H1 (cell line): Measurements from ENCODE around the gene TXNDC16. TPM values are rescaled to one million over a fixed set of nuclear protein-coding genes. Genes with fewer than 3 reads are reported as not detected.
A peak's percentile ranks its signal among the peaks of the same experiment; 100 is the strongest.

Source experiments
- CTCF ChIA-PET: fragments of 300-600 bp; sonication (Branson Sonifier 250); formaldehyde crosslinking; loops from one replicate; lab custom pipeline; 2021; ENCODE audit not compliant: partially characterized antibody; lab: Charles Lee
- POLR2A ChIA-PET: fragments of 300-600 bp; sonication (Branson Sonifier 250); formaldehyde crosslinking; loops from one replicate; lab custom pipeline; 2021; ENCODE audit warnings: inconsistent platforms; ENCODE audit not compliant: partially characterized antibody; lab: Charles Lee
- DNase-seq, 2 experiments: peaks; one replicate each; pipeline versions ENCODE4 v3.0.0 to v3.0.0-alpha.2; 2010 to 2022; ENCODE audit warnings: low spot score in 2 of 2, low read depth in 1 of 2, mixed read lengths in 1 of 2
- FAIRE-seq: peaks from 2 replicates; lab custom pipeline; 2011; peaks lifted over from hg19 to GRCh38; lab: Jason Lieb, UNC
- H2AFZ ChIP-seq: 2 replicates; pipeline ENCODE4 v1.8.1; 2012; ENCODE audit warnings: low read length, inconsistent platforms
- H2AK5ac ChIP-seq: 2 replicates; pipeline ENCODE4 v1.6.1; 2013; ENCODE audit warnings: low read depth, low read length
- H2BK120ac ChIP-seq: replicated peaks from 2 replicates; pipeline ENCODE3; 2013; ENCODE audit warnings: low read depth, low read length, inconsistent platforms
- H2BK12ac ChIP-seq: 2 replicates; pipeline ENCODE4 v1.6.1; 2013; ENCODE audit warnings: low read depth, low read length
- H2BK15ac ChIP-seq: 2 replicates; pipeline ENCODE4 v1.6.1; 2013; ENCODE audit warnings: low read length
- H2BK20ac ChIP-seq: 2 replicates; pipeline ENCODE4 v1.6.1; 2013; ENCODE audit warnings: low read length
- H2BK5ac ChIP-seq: 2 replicates; pipeline ENCODE4 v1.6.1; 2013; ENCODE audit warnings: low read depth, low read length
- H3K14ac ChIP-seq: 2 replicates; pipeline ENCODE4 v1.6.1; 2013; ENCODE audit warnings: inconsistent platforms; ENCODE audit not compliant: insufficient read length
- H3K18ac ChIP-seq: 2 replicates; pipeline ENCODE4 v1.6.1; 2013; ENCODE audit warnings: low read length; ENCODE audit errors: extremely low read depth
- H3K23ac ChIP-seq: 2 replicates; pipeline ENCODE4 v1.6.1; 2013; ENCODE audit warnings: inconsistent platforms; ENCODE audit not compliant: insufficient read length
- H3K23me2 ChIP-seq: 2 replicates; pipeline ENCODE4 v1.6.1; 2013; ENCODE audit warnings: low read depth, low read length
- H3K27ac ChIP-seq: 2 replicates; pipeline ENCODE4 v1.6.1; 2011; ENCODE audit warnings: low read depth, low read length, inconsistent platforms
- H3K27me3 ChIP-seq, 4 experiments: replicated peaks in 1 of 4; 1 replicate in 1 of 4; 2 replicates in 3 of 4; pipeline versions ENCODE4 v1.6.1 to v1.8.1; 2011 to 2013; ENCODE audit warnings: low read length in 3 of 4, mild to moderate bottlenecking in 3 of 4, inconsistent platforms in 2 of 4, mixed read lengths in 2 of 4, moderate library complexity in 1 of 4; ENCODE audit not compliant: control insufficient read depth in 3 of 4, insufficient read depth in 3 of 4; ENCODE audit errors: extremely low read depth in 1 of 4
- H3K36me3 ChIP-seq, 4 experiments: 2 replicates each; pipeline versions ENCODE4 v1.6.1 to v1.8.1; 2011 to 2013; ENCODE audit warnings: mild to moderate bottlenecking in 4 of 4, low read length in 3 of 4, moderate library complexity in 2 of 4, control low read depth in 1 of 4, inconsistent platforms in 1 of 4; ENCODE audit not compliant: insufficient read depth in 4 of 4, control insufficient read depth in 2 of 4
- H3K4ac ChIP-seq: replicated peaks from 2 replicates; pipeline ENCODE3; 2013; ENCODE audit warnings: low read length, low read depth, mixed read lengths, inconsistent platforms; ENCODE audit not compliant: insufficient read length
- H3K4me1 ChIP-seq, 4 experiments: replicated peaks in 1 of 4; 1 replicate in 1 of 4; 2 replicates in 3 of 4; pipeline versions ENCODE4 v1.6.1 to v1.8.1; 2011 to 2013; ENCODE audit warnings: low read length in 3 of 4, inconsistent platforms in 2 of 4, mixed read lengths in 1 of 4; ENCODE audit not compliant: insufficient read depth in 4 of 4, control insufficient read depth in 3 of 4
- H3K4me2 ChIP-seq, 2 experiments: 2 replicates each; pipeline versions ENCODE4 v1.6.1 to v1.8.1; 2011 to 2013; ENCODE audit warnings: low read depth in 2 of 2, low read length in 2 of 2, control low read depth in 1 of 2, inconsistent platforms in 1 of 2, mild to moderate bottlenecking in 1 of 2; ENCODE audit not compliant: insufficient read depth in 1 of 2
- H3K4me3 ChIP-seq, 4 experiments: fragments of 200-600, 300-600 bp in 1 of 4; sonication (generic), shearing (Covaris generic), sonication (Bioruptor Twin) in 1 of 4; 2 replicates each; pipeline versions ENCODE4 v1.5.1 to v1.8.1; 2011 to 2016; ENCODE audit warnings: low read length in 4 of 4, low read depth in 3 of 4, control low read depth in 2 of 4, inconsistent platforms in 2 of 4, mild to moderate bottlenecking in 2 of 4, mixed read lengths in 1 of 4, moderate library complexity in 1 of 4; ENCODE audit not compliant: insufficient read depth in 2 of 4; ENCODE audit errors: extremely low read depth in 1 of 4
- H3K56ac ChIP-seq: replicated peaks from 2 replicates; pipeline ENCODE3; 2013; ENCODE audit warnings: low read depth, mild to moderate bottlenecking, mixed read lengths, low read length, inconsistent platforms; ENCODE audit not compliant: insufficient read length
- H3K79me1 ChIP-seq: 2 replicates; pipeline ENCODE4 v1.6.1; 2013; ENCODE audit warnings: low read depth, low read length, control low read depth
- H3K79me2 ChIP-seq, 2 experiments: 2 replicates each; pipeline versions ENCODE4 v1.6.1 to v1.8.1; 2012 to 2013; ENCODE audit warnings: low read length in 2 of 2, mild to moderate bottlenecking in 2 of 2, inconsistent platforms in 1 of 2; ENCODE audit not compliant: insufficient read depth in 2 of 2, control insufficient read depth in 1 of 2
- H3K9ac ChIP-seq, 4 experiments: replicated peaks in 1 of 4; 1 replicate in 1 of 4; 2 replicates in 3 of 4; pipeline versions ENCODE4 v1.6.1 to v1.8.1; 2011 to 2013; ENCODE audit warnings: low read depth in 3 of 4, low read length in 3 of 4, control low read depth in 2 of 4, mild to moderate bottlenecking in 2 of 4, moderate library complexity in 2 of 4, inconsistent platforms in 1 of 4; ENCODE audit errors: extremely low read depth in 1 of 4
- H3K9me3 ChIP-seq, 2 experiments: 2 replicates each; pipeline versions ENCODE4 v1.6.1 to v1.8.1; 2012 to 2013; ENCODE audit warnings: mild to moderate bottlenecking in 2 of 2, moderate library complexity in 2 of 2, control low read depth in 1 of 2, inconsistent platforms in 1 of 2, low read depth in 1 of 2, low read length in 1 of 2, mixed read lengths in 1 of 2; ENCODE audit not compliant: insufficient read depth in 2 of 2
- H4K20me1 ChIP-seq, 2 experiments: replicated peaks in 1 of 2; 2 replicates each; pipeline versions ENCODE3 to v1.8.1; 2011 to 2013; ENCODE audit warnings: inconsistent platforms in 2 of 2, low read length in 2 of 2, mild to moderate bottlenecking in 1 of 2; ENCODE audit not compliant: insufficient read depth in 2 of 2, control insufficient read depth in 1 of 2
- H4K5ac ChIP-seq: 2 replicates; pipeline ENCODE4 v1.6.1; 2013; ENCODE audit warnings: low read length, low read depth, mixed read lengths, inconsistent platforms; ENCODE audit not compliant: insufficient read length
- H4K8ac ChIP-seq: 2 replicates; pipeline ENCODE4 v1.8.0; 2013; ENCODE audit warnings: mild to moderate bottlenecking, moderate library complexity, low read length, inconsistent platforms; ENCODE audit not compliant: insufficient read depth; ENCODE audit errors: extremely low read depth
- H4K91ac ChIP-seq: replicated peaks from 2 replicates; pipeline ENCODE3; 2013; ENCODE audit warnings: low read length, mixed read lengths, inconsistent platforms; ENCODE audit not compliant: insufficient read length
- ATF3 ChIP-seq: IDR thresholded peaks from 2 replicates; pipeline ENCODE4 v1.6.1; 2011; ENCODE audit warnings: low read depth, mild to moderate bottlenecking, low read length; ENCODE audit not compliant: insufficient read depth
- CHD1 ChIP-seq: IDR thresholded peaks from 2 replicates; pipeline ENCODE4 v1.6.1; 2012; ENCODE audit warnings: low read depth, low read length, improper control_type of control experiment
- CREB1 ChIP-seq: IDR thresholded peaks from 2 replicates; pipeline ENCODE4 v1.6.1; 2012; ENCODE audit warnings: inconsistent platforms
- MAX ChIP-seq: IDR thresholded peaks from 2 replicates; pipeline ENCODE4 v1.6.1; 2012; ENCODE audit warnings: inconsistent platforms
- PHF8 ChIP-seq: fragments of 200-600 bp; sonication (generic); conservative IDR thresholded peaks from 2 replicates; pipeline ENCODE4 v1.7.1; 2012; ENCODE audit warnings: low read depth, mild to moderate bottlenecking, inconsistent platforms, low read length, moderate library complexity
- RBBP5 ChIP-seq: IDR thresholded peaks from 2 replicates; pipeline ENCODE4 v1.7.1; 2012; ENCODE audit warnings: low read depth, mild to moderate bottlenecking, inconsistent platforms, low read length, moderate library complexity, borderline replicate concordance
- SIN3A ChIP-seq, 2 experiments: IDR thresholded peaks in 1 of 2; conservative IDR thresholded peaks in 1 of 2; 2 replicates each; pipeline ENCODE4 v1.6.1; 2011 to 2012; ENCODE audit warnings: low read length in 2 of 2, improper control_type of control experiment in 1 of 2, low read depth in 1 of 2, mild to moderate bottlenecking in 1 of 2
- SP2 ChIP-seq: IDR thresholded peaks from 2 replicates; pipeline ENCODE4 v1.6.1; 2012; ENCODE audit warnings: mild to moderate bottlenecking, low read length, inconsistent platforms
- SP4 ChIP-seq: IDR thresholded peaks from 2 replicates; pipeline ENCODE4 v1.6.1; 2012; ENCODE audit warnings: low read length, inconsistent platforms
- TBP ChIP-seq: IDR thresholded peaks from 2 replicates; pipeline ENCODE4 v1.6.1; 2011; ENCODE audit warnings: low read depth, low read length, improper control_type of control experiment
- WGBS, 2 experiments: shearing (Covaris generic) in 1 of 2; methylation state at CpG; one replicate each; pipeline versions ENCODE4 v1.1.6 to v1.1.7; 2013 to 2015; ENCODE audit warnings: low lambda C conversion rate in 2 of 2, mixed read lengths in 2 of 2, inconsistent platforms in 1 of 2, low coverage in 1 of 2, missing lambda C conversion rate in 1 of 2; ENCODE audit not compliant: insufficient replicate concordance in 2 of 2, insufficient coverage in 1 of 2, insufficient read length in 1 of 2; ENCODE audit errors: extremely low coverage in 1 of 2, missing lambda C conversion rate in 1 of 2; 5-methylcytosine and 5-hydroxymethylcytosine counted together
- polyA plus RNA-seq, 7 experiments: library from polyadenylated mRNA; depleted of rRNA in 3 of 7; stranded (reverse) in 5 of 7; unstranded in 2 of 7; fragments of >200 nt in 5 of 7; fragments of 200-250 nt in 2 of 7; gene quantifications; 1 replicate in 5 of 7; 2 replicates in 1 of 7; 4 replicates in 1 of 7; pipeline versions ENCODE4 v1.2.1 to v1.2.3, GENCODE V29; 2011 to 2013; ENCODE audit warnings: missing spikeins in 2 of 7, mixed read lengths in 2 of 7
- total RNA-seq: library from RNA; stranded (reverse); fragmentation: NEBNext Ultra II Directional; extraction: Animal tissue kit (Norgen Biotek cat#: 25700); gene quantifications from 2 replicates; pipeline ENCODE4 v1.2.1, GENCODE V29; 2021

The TXNDC16 gene
- total and polyA plus RNA-seq, 2 of the 8 experiments (the other 6 are each of a cell fraction or from before 2014, with no cell fraction given): 6.7 to 14.3 TPM

- Histone ChIP-seq H3K9me3 (no peaks in the 10 kb centered on the region), H4K5ac (no peak overlapping the region), H3K14ac (no peak overlapping the region), H3K79me2 (peaks cover 0 to 27% of the 10 kb centered on the region in 2 experiments; a peak in 2 of 4 replicates), H3K23ac (no peak overlapping the region), H3K4me2 (peak overlapping the region; percentile 95 to 100), H3K18ac (peak overlapping the region; percentile 6; the same call in 1 of the 2 replicates), H3K4me1 (peaks cover 0 to 3% (median 2%) of the 10 kb centered on the region in 4 experiments; a peak in 4 of 7 replicates), H3K27me3 (no peaks in the 10 kb centered on the region; a peak in 1 of 7 replicates), H3K79me1 (peaks cover 2% of the 10 kb centered on the region), H2BK15ac (0 out of 2 replicates have a peak overlapping the region, but pooled peaks have one; percentile 5), H3K4me3 (peak overlapping the region; percentile 79 to 83 (median 81)), H2BK5ac (no peak overlapping the region), H2BK120ac (no peak overlapping the region), H4K20me1 (peaks cover 0 to 3% of the 10 kb centered on the region in 2 experiments), H3K36me3 (no peaks in the 10 kb centered on the region), H4K8ac (peak overlapping the region; percentile 84; the same call in 1 of the 2 replicates), H2BK12ac (no peak overlapping the region), H3K56ac (no peak overlapping the region), H3K4ac (no peak overlapping the region), H3K27ac (no peak overlapping the region), H3K9ac (peak overlapping the region in 3 of 4 experiments; percentile 57 to 80 (median 78); a peak in 6 of 7 replicates), H3K23me2 (peaks cover 17% of the 10 kb centered on the region; the same call in 1 of the 2 replicates), H2AFZ (peak overlapping the region; percentile 91), H2BK20ac (no peak overlapping the region), H4K91ac (peak overlapping the region; percentile 25), H2AK5ac (no peak overlapping the region)
- 5% methylated on average over 19 of the region's 22 CpGs; no CpG with 5 or more reads in 1 of the 2 experiments for WGBS, 2 experiments
- FAIRE-seq (no peak), DNase-seq (peak in 1 of 2 experiments; percentile 54)
- ChIA-PET CTCF (interaction anchor here (1.3 to 1.6 kb wide), 2 partner anchors 8 to 234 kb away, joined by 3 to 6 read pairs; no protein-coding TSS in a partner anchor), POLR2A (interaction anchor here (0.7 to 2.3 kb wide), 3 partner anchors 8 to 142 kb away, joined by 3 to 7 read pairs (median 3); partner anchors contain the start of gene ERO1A)
- TF ChIP-seq TBP (no peak), PHF8 (0 out of 2 replicates have a peak, but pooled peaks have one; percentile 16), SIN3A (conservative IDR thresholded peaks at IDR 0.05 in 1 of 2, IDR thresholded peaks at IDR 0.05 in 1 of 2; ENCODE audit: low read depth in 1 of 2, low read length in 2 of 2) (0 out of 4 replicates have a peak, but pooled peaks of 1 of the 2 experiments have one; percentile 32), CHD1 (no peak), SP2 (no peak), RBBP5 (no peak), SP4 (no peak), ATF3 (no peak), MAX (0 out of 2 replicates have a peak, but pooled peaks have one; percentile 1), CREB1 (no peak)
These were observed 1.6 kb upstream of the TXNDC16 start for GRCh38 chr14:52553671-52554575.
